ENCODE data around the gene ZNF428. TPM values are rescaled to one million over a fixed set of nuclear protein-coding genes. Genes with fewer than 3 reads are reported as not detected.

ZNF428 gene
- total RNA-seq, 2 donors from 2014 or later = 23.4 to 25.7 TPM

DNA sequence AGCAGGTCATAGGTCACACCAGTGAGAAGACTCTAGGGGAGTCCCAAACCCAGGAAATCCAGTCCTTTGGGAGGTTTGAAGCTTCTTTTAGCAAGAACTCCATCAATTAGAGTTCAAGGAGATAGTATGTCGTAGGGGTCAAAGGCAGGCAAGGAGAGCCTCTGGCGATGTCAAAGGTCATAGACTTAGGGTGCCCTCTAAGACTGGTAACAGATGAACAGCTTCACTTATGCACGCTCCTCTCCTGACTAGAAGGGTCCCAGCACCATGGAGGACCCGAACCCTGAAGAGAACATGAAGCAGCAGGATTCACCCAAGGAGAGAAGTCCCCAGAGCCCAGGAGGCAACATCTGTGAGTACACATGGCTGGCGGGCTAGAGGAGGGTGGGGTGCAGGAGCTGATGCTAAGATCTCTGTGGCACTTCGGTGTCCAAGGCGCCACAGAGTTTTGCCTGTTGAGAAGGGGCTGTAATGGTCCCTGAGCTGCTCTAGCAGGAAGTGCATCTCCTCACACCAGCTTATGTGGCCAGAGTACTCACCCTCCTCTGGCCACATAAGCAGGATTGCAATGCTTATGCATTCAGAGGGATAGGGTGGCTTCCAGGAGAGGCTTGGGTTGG lies 22.5 kb downstream of the ZNF428 start:
- H3K36me3 ChIP-seq = peaks cover 30% of the 10 kb centered on the region
- peaks cover 0 to 44% of the 10 kb centered on the region in 2 donors for H3K4me1 ChIP-seq

GRCh38 chr19:43595999-43596841 lies 23.2 kb downstream of the ZNF428 start, which contains the start of the genes IRGQ and ZNF576:
Gene IRGQ, minus strand, starts transcription at chr19:43596134. Its CDS starts 796 bp downstream, at chr19:43595338.
Gene ZNF576, plus strand, starts transcription at chr19:43596595. Its CDS starts 514 bp downstream, at chr19:43597109.
- no peak for TF ChIP-seq CTCF (IDR thresholded peaks at IDR 0.05)
- H3K4me1 ChIP-seq = peaks cover 0 to 41% of the 10 kb centered on the region in 2 donors
- peak; percentile 100 for DNase-seq (ENCODE audit: low spot score)
- H3K36me3 ChIP-seq = peaks cover 38% of the 10 kb centered on the region
- H3K27me3 ChIP-seq = no peaks in the 10 kb centered on the region
- peak within 1 kb of the TSS; percentile 67 to 69 for H3K4me3 ChIP-seq
- H3K9me3 ChIP-seq = no peaks in the 10 kb centered on the region
- peak within 1 kb of the TSS; percentile 96 for H3K27ac ChIP-seq

More for the DNA sequence above, 22.5 kb downstream of the ZNF428 start:
- no peak for TF ChIP-seq CTCF (IDR thresholded peaks at IDR 0.05)
- no peak for DNase-seq (ENCODE audit: low spot score)
- Histone ChIP-seq H3K4me3 (peak overlapping the region; percentile 52 to 67), H3K27me3 (no peaks in the 10 kb centered on the region), H3K9me3 (no peaks in the 10 kb centered on the region), H3K27ac (peak overlapping the region; percentile 96)

DNA sequence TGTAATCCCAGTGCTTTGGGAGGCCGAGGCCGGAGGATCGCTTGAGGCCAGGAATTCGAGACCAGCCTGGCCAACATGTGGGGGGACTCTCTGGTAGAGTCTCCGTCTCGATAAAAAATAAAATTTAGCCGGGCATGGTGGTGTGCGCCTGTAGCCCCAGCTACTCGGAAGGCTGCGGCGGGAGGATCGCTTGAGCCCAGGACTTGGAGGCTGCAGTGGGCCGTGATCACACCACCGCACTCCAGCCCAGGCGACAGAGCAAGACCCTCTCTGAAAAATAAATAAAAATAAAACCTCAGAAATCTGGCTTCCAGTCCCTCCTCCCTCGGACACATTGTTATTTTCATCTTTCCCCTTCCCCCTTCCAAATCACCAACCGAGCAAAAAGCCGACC lies 23.8 kb downstream of the ZNF428 start:
- Histone ChIP-seq H3K27me3 (no peaks in the 10 kb centered on the region), H3K4me1 (peaks cover 0 to 41% of the 10 kb centered on the region in 2 donors), H3K27ac (peak overlapping the region; percentile 96), H3K4me3 (peak overlapping the region; percentile 67 to 69), H3K9me3 (no peaks in the 10 kb centered on the region), H3K36me3 (peaks cover 40% of the 10 kb centered on the region)
- TF ChIP-seq CTCF (IDR thresholded peaks at IDR 0.05) = no peak
- DNase-seq (ENCODE audit: low spot score) = no peak

GRCh38 chr19:43594710-43595604 lies 24.5 kb downstream of the ZNF428 start:
- H3K4me3 ChIP-seq = peak overlapping the region; percentile 67 to 69
- H3K27me3 ChIP-seq = no peaks in the 10 kb centered on the region
- H3K27ac ChIP-seq = peak overlapping the region; percentile 96
- H3K36me3 ChIP-seq = peaks cover 40% of the 10 kb centered on the region
- peaks cover 0 to 41% of the 10 kb centered on the region in 2 donors for H3K4me1 ChIP-seq
- H3K9me3 ChIP-seq = no peaks in the 10 kb centered on the region
- peak in 1 of 2 donors; percentile 69 for TF ChIP-seq CTCF (IDR thresholded peaks at IDR 0.05)
- DNase-seq (ENCODE audit: low spot score) = peak; percentile 71

- Histone ChIP-seq H3K27me3 (no peaks in the 10 kb centered on the region), H3K4me3 (peak overlapping the region; percentile 67 to 69), H3K9me3 (no peaks in the 10 kb centered on the region), H3K36me3 (peaks cover 39% of the 10 kb centered on the region), H3K27ac (peak overlapping the region in 1 of 2 donors; percentile 96), H3K4me1 (peaks cover 0 to 41% of the 10 kb centered on the region in 2 donors)
- DNase-seq (ENCODE audit: low spot score) = no peak
- TF ChIP-seq CTCF (IDR thresholded peaks at IDR 0.05) = no peak
Observed at GRCh38 chr19:43594081-43594697, 25.2 kb downstream of the ZNF428 start.

All from right atrium auricular region (tissue), 2 donors.